Peyer's patch (tissue), 4 donors: Measurements from ENCODE around the gene PLD2. TPM values are rescaled to one million over a fixed set of nuclear protein-coding genes. Genes with fewer than 3 reads are reported as not detected.
A peak's percentile ranks its signal among the peaks of the same experiment; 100 is the strongest.

Source experiments
- DNase-seq, 3 donors: peaks; one replicate each; pipeline ENCODE4 v3.0.0-alpha.2; 2017 to 2019
- H3K27ac ChIP-seq, 4 donors: fragments of 200-600 bp; sonication (generic); one replicate each; pipeline ENCODE4 v1.5.1; 2016 to 2019
- H3K27me3 ChIP-seq, 2 donors: fragments of 200-600 bp; sonication (generic); one replicate each; pipeline ENCODE4 v1.5.1; 2019
- H3K36me3 ChIP-seq, 3 donors: fragments of 200-600 bp; sonication (generic); one replicate each; pipeline ENCODE4 v1.5.1; 2016 to 2019
- H3K4me1 ChIP-seq, 4 donors: fragments of 200-600 bp; sonication (generic); one replicate each; pipeline ENCODE4 v1.5.1; 2016 to 2019
- H3K4me3 ChIP-seq, 4 donors: fragments of 200-600 bp; sonication (generic); 1 replicate in 3 of 4; 2 replicates in 1 of 4; pipeline ENCODE4 v1.5.1; 2016 to 2019; ENCODE audit warnings: mild to moderate bottlenecking in 1 of 4
- H3K9me3 ChIP-seq, 4 donors: fragments of 200-600 bp; sonication (generic); one replicate each; pipeline ENCODE4 v1.5.1; 2016 to 2019; ENCODE audit warnings: mild to moderate bottlenecking in 1 of 4
- CTCF ChIP-seq, 6 experiments: fragments of 450-650 bp in 4 of 6; fragments of 200-600 bp in 2 of 6; sonication (generic) in 1 of 6; IDR thresholded peaks; one replicate each; pipeline ENCODE4 v1.5.1; 2017 to 2019; ENCODE audit warnings: antibody characterized with exemption in 6 of 6, mild to moderate bottlenecking in 3 of 6, moderate library complexity in 1 of 6
- POLR2A ChIP-seq, 2 donors: fragments of 450-650 bp; IDR thresholded peaks; one replicate each; pipeline ENCODE4 v1.5.1; 2017; ENCODE audit warnings: antibody characterized with exemption in 2 of 2, mild to moderate bottlenecking in 2 of 2, moderate library complexity in 2 of 2
- total RNA-seq, 4 donors: library from RNA; depleted of rRNA; stranded (reverse); fragments of >200 nt; gene quantifications; one replicate each; pipeline ENCODE4 v1.1.0, GENCODE V29; 2016

Gene PLD2
- total RNA-seq, 4 donors from 2014 or later: 14.4 to 33.8 (median 26.6) TPM

- TF ChIP-seq POLR2A (IDR thresholded peaks at IDR 0.05): no peak
- TF ChIP-seq CTCF (IDR thresholded peaks at IDR 0.05): no peak
- DNase-seq: no peak
These were observed 38.7 kb upstream of the PLD2 start for GRCh38 chr17:4768298-4768697.

GRCh38 chr17:4769628-4770027 is 37.3 kb upstream of the PLD2 start:
- no peaks in the 10 kb centered on the region for H3K27me3 ChIP-seq
- peaks cover 0 to 11% (median 2%) of the 10 kb centered on the region in 4 donors for H3K4me1 ChIP-seq
- no peak overlapping the region for H3K27ac ChIP-seq
- TF ChIP-seq POLR2A (IDR thresholded peaks at IDR 0.05): no peak
- no peak for TF ChIP-seq CTCF (IDR thresholded peaks at IDR 0.05)
- no peak for DNase-seq
- no peaks in the 10 kb centered on the region for H3K36me3 ChIP-seq
- H3K9me3 ChIP-seq: no peaks in the 10 kb centered on the region
- no peak overlapping the region for H3K4me3 ChIP-seq

More at GRCh38 chr17:4768298-4768697, 38.7 kb upstream of the PLD2 start:
- peaks cover 0 to 11% (median 2%) of the 10 kb centered on the region in 4 donors for H3K4me1 ChIP-seq
- H3K9me3 ChIP-seq: no peaks in the 10 kb centered on the region
- no peaks in the 10 kb centered on the region for H3K36me3 ChIP-seq
- H3K27ac ChIP-seq: no peak overlapping the region
- no peaks in the 10 kb centered on the region for H3K27me3 ChIP-seq
- H3K4me3 ChIP-seq: no peak overlapping the region

GRCh38 chr17:4771519-4772234 is 35.3 kb upstream of the PLD2 start, which contains the start of gene TM4SF5:
Gene TM4SF5, plus strand, starts transcription at chr17:4771886. Its CDS starts 37 bp downstream, at chr17:4771923.
- Histone ChIP-seq H3K27me3 (no peaks in the 10 kb centered on the region), H3K27ac (peak within 1 kb of the TSS in 3 of 4 donors; percentile 67 to 93 (median 87)), H3K9me3 (no peaks in the 10 kb centered on the region), H3K4me1 (peaks cover 0 to 11% (median 2%) of the 10 kb centered on the region in 4 donors), H3K36me3 (no peaks in the 10 kb centered on the region), H3K4me3 (peak within 1 kb of the TSS in 3 of 4 donors; percentile 9 to 61 (median 55))
- peak; percentile 45 to 78 for TF ChIP-seq POLR2A (IDR thresholded peaks at IDR 0.05)
- TF ChIP-seq CTCF (IDR thresholded peaks at IDR 0.05): peak in 1 of 6 experiments; percentile 8
- DNase-seq: peak in 2 of 3 donors; percentile 89 to 91

GRCh38 chr17:4772235-4772613 is 34.7 kb upstream of the PLD2 start:
- Histone ChIP-seq H3K4me3 (peak overlapping the region in 3 of 4 donors; percentile 9 to 61 (median 55)), H3K27ac (peak overlapping the region in 3 of 4 donors; percentile 67 to 93 (median 87)), H3K27me3 (no peaks in the 10 kb centered on the region), H3K4me1 (peaks cover 0 to 11% (median 2%) of the 10 kb centered on the region in 4 donors), H3K36me3 (no peaks in the 10 kb centered on the region), H3K9me3 (no peaks in the 10 kb centered on the region)
- DNase-seq: peak in 2 of 3 donors; percentile 69 to 77
- TF ChIP-seq CTCF (IDR thresholded peaks at IDR 0.05) (no peak), POLR2A (IDR thresholded peaks at IDR 0.05) (peak; percentile 19 to 59)

- H3K36me3 ChIP-seq: no peaks in the 10 kb centered on the region
- no peaks in the 10 kb centered on the region for H3K27me3 ChIP-seq
- no peak for DNase-seq
- no peak overlapping the region for H3K4me3 ChIP-seq
- no peaks in the 10 kb centered on the region for H3K4me1 ChIP-seq
- H3K27ac ChIP-seq: no peak overlapping the region
- TF ChIP-seq POLR2A (IDR thresholded peaks at IDR 0.05) (no peak), CTCF (IDR thresholded peaks at IDR 0.05) (no peak)
- no peaks in the 10 kb centered on the region for H3K9me3 ChIP-seq
These were observed 28.8 kb upstream of the PLD2 start for GRCh38 chr17:4777969-4778760.
